H1 (cell line): ENCODE results near the gene GIGYF2. TPM values are rescaled to one million over a fixed set of nuclear protein-coding genes. Genes with fewer than 3 reads are reported as not detected.

Source experiments
- ASH2L ChIP-seq: fragments of 200-600, 300-600 bp; sonication (generic); IDR thresholded peaks from one replicate; pipeline ENCODE4 v1.7.1; 2017; ENCODE audit warnings: low read length
- BACH1 ChIP-seq: IDR thresholded peaks from 2 replicates; pipeline ENCODE4 v1.6.1; 2012; ENCODE audit warnings: low read length, improper control_type of control experiment
- CBX5 ChIP-seq: fragments of 300-800, 300-1000 bp; sonication (generic); IDR thresholded peaks from 2 replicates; pipeline ENCODE4 v1.7.1; 2016; ENCODE audit warnings: antibody characterized with exemption, low read length, low read depth
- CEBPB ChIP-seq: IDR thresholded peaks from 2 replicates; pipeline ENCODE4 v1.6.1; 2012; ENCODE audit warnings: low read depth, low read length
- GABPA ChIP-seq: IDR thresholded peaks from 2 replicates; pipeline ENCODE4 v1.6.1; 2011; ENCODE audit warnings: mild to moderate bottlenecking, low read length, moderate library complexity, borderline replicate concordance; ENCODE audit not compliant: insufficient read depth
- HDAC6 ChIP-seq: IDR thresholded peaks from one replicate; pipeline ENCODE4 v1.7.1; 2012; ENCODE audit warnings: low read depth, mild to moderate bottlenecking, inconsistent platforms, low read length, moderate library complexity
- KDM4A ChIP-seq: IDR thresholded peaks from one replicate; pipeline ENCODE4 v1.7.1; 2012; ENCODE audit warnings: low read depth, mild to moderate bottlenecking, moderate library complexity, low read length, inconsistent platforms; ENCODE audit not compliant: severe bottlenecking
- KDM5A ChIP-seq: fragments of 200-600 bp; IDR thresholded peaks from 2 replicates; pipeline ENCODE4 v1.7.1; 2012; ENCODE audit warnings: mild to moderate bottlenecking, low read length, inconsistent platforms, mixed read lengths
- SIN3A ChIP-seq, 2 experiments: IDR thresholded peaks in 1 of 2; conservative IDR thresholded peaks in 1 of 2; 2 replicates each; pipeline ENCODE4 v1.6.1; 2011 to 2012; ENCODE audit warnings: low read length in 2 of 2, improper control_type of control experiment in 1 of 2, low read depth in 1 of 2, mild to moderate bottlenecking in 1 of 2
- SP2 ChIP-seq: IDR thresholded peaks from 2 replicates; pipeline ENCODE4 v1.6.1; 2012; ENCODE audit warnings: mild to moderate bottlenecking, low read length, inconsistent platforms
- TAF1 ChIP-seq: IDR thresholded peaks from 2 replicates; pipeline ENCODE4 v1.6.1; 2011; ENCODE audit warnings: mild to moderate bottlenecking, low read depth, low read length
- TBP ChIP-seq: IDR thresholded peaks from 2 replicates; pipeline ENCODE4 v1.6.1; 2011; ENCODE audit warnings: low read depth, low read length, improper control_type of control experiment
- polyA plus RNA-seq, 7 experiments: library from polyadenylated mRNA; depleted of rRNA in 3 of 7; stranded (reverse) in 5 of 7; unstranded in 2 of 7; fragments of >200 nt in 5 of 7; fragments of 200-250 nt in 2 of 7; gene quantifications; 1 replicate in 5 of 7; 2 replicates in 1 of 7; 4 replicates in 1 of 7; pipeline versions ENCODE4 v1.2.1 to v1.2.3, GENCODE V29; 2011 to 2013; ENCODE audit warnings: missing spikeins in 2 of 7, mixed read lengths in 2 of 7
- total RNA-seq: library from RNA; stranded (reverse); fragmentation: NEBNext Ultra II Directional; extraction: Animal tissue kit (Norgen Biotek cat#: 25700); gene quantifications from 2 replicates; pipeline ENCODE4 v1.2.1, GENCODE V29; 2021
- TF ChIP-seq, protein P1 (sequence below): fragments of 300-600 bp; sonication (generic); IDR thresholded peaks from 2 replicates; pipeline ENCODE4 v1.7.1; 2012; ENCODE audit warnings: low read length, moderate library complexity, mild to moderate bottlenecking, inconsistent platforms; ENCODE audit not compliant: insufficient replicate concordance

Gene GIGYF2
- total and polyA plus RNA-seq, 2 of the 8 experiments (the other 6 are each of a cell fraction or from before 2014, with no cell fraction given): 22.3 to 62.0 TPM

DNA sequence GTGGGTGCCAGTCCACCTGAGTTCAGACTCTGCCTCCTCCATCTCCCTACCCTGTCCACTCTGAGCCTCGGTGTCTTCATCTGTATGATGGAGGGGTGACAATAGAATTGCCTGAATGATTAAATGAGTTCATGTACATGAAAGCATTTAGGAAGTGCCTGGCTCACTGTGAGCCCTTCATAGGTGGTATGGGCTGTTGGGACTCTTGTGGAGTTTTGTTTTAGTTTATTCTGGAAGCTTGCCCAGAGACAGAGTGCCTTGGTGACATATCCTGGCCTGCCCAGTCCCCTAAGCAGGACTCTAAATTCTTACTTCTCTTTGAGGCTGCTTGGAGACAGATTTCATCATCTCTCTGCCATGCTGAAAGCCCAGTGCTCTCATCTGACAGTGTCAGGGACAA lies 24.5 kb upstream of the GIGYF2 start (continued):
- TF ChIP-seq, protein P1, sequence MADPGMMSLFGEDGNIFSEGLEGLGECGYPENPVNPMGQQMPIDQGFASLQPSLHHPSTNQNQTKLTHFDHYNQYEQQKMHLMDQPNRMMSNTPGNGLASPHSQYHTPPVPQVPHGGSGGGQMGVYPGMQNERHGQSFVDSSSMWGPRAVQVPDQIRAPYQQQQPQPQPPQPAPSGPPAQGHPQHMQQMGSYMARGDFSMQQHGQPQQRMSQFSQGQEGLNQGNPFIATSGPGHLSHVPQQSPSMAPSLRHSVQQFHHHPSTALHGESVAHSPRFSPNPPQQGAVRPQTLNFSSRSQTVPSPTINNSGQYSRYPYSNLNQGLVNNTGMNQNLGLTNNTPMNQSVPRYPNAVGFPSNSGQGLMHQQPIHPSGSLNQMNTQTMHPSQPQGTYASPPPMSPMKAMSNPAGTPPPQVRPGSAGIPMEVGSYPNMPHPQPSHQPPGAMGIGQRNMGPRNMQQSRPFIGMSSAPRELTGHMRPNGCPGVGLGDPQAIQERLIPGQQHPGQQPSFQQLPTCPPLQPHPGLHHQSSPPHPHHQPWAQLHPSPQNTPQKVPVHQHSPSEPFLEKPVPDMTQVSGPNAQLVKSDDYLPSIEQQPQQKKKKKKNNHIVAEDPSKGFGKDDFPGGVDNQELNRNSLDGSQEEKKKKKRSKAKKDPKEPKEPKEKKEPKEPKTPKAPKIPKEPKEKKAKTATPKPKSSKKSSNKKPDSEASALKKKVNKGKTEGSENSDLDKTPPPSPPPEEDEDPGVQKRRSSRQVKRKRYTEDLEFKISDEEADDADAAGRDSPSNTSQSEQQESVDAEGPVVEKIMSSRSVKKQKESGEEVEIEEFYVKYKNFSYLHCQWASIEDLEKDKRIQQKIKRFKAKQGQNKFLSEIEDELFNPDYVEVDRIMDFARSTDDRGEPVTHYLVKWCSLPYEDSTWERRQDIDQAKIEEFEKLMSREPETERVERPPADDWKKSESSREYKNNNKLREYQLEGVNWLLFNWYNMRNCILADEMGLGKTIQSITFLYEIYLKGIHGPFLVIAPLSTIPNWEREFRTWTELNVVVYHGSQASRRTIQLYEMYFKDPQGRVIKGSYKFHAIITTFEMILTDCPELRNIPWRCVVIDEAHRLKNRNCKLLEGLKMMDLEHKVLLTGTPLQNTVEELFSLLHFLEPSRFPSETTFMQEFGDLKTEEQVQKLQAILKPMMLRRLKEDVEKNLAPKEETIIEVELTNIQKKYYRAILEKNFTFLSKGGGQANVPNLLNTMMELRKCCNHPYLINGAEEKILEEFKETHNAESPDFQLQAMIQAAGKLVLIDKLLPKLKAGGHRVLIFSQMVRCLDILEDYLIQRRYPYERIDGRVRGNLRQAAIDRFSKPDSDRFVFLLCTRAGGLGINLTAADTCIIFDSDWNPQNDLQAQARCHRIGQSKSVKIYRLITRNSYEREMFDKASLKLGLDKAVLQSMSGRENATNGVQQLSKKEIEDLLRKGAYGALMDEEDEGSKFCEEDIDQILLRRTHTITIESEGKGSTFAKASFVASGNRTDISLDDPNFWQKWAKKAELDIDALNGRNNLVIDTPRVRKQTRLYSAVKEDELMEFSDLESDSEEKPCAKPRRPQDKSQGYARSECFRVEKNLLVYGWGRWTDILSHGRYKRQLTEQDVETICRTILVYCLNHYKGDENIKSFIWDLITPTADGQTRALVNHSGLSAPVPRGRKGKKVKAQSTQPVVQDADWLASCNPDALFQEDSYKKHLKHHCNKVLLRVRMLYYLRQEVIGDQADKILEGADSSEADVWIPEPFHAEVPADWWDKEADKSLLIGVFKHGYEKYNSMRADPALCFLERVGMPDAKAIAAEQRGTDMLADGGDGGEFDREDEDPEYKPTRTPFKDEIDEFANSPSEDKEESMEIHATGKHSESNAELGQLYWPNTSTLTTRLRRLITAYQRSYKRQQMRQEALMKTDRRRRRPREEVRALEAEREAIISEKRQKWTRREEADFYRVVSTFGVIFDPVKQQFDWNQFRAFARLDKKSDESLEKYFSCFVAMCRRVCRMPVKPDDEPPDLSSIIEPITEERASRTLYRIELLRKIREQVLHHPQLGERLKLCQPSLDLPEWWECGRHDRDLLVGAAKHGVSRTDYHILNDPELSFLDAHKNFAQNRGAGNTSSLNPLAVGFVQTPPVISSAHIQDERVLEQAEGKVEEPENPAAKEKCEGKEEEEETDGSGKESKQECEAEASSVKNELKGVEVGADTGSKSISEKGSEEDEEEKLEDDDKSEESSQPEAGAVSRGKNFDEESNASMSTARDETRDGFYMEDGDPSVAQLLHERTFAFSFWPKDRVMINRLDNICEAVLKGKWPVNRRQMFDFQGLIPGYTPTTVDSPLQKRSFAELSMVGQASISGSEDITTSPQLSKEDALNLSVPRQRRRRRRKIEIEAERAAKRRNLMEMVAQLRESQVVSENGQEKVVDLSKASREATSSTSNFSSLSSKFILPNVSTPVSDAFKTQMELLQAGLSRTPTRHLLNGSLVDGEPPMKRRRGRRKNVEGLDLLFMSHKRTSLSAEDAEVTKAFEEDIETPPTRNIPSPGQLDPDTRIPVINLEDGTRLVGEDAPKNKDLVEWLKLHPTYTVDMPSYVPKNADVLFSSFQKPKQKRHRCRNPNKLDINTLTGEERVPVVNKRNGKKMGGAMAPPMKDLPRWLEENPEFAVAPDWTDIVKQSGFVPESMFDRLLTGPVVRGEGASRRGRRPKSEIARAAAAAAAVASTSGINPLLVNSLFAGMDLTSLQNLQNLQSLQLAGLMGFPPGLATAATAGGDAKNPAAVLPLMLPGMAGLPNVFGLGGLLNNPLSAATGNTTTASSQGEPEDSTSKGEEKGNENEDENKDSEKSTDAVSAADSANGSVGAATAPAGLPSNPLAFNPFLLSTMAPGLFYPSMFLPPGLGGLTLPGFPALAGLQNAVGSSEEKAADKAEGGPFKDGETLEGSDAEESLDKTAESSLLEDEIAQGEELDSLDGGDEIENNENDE: no peak
- TF ChIP-seq CBX5 (no peak), ASH2L (no peak), TAF1 (no peak), SIN3A (conservative IDR thresholded peaks at IDR 0.05 in 1 of 2, IDR thresholded peaks at IDR 0.05 in 1 of 2; ENCODE audit: low read depth in 1 of 2, low read length in 2 of 2) (no peak), SP2 (no peak), GABPA (no peak), TBP (no peak), CEBPB (no peak), HDAC6 (no peak), BACH1 (no peak), KDM5A (no peak), KDM4A (no peak)
